Adrenal gland (tissue), 12 donors: Measurements from ENCODE around the gene DCHS1. TPM values are rescaled to one million over a fixed set of nuclear protein-coding genes. Genes with fewer than 3 reads are reported as not detected.

Experiments
- DNase-seq, 7 donors: peaks; one replicate each; pipeline ENCODE4 v3.0.0-alpha.2; 2019 to 2020
- H3K27ac ChIP-seq, 5 donors: fragments of 200-600 bp; sonication (generic) in 4 of 5; 1 replicate in 3 of 5; 2 replicates in 2 of 5; pipeline versions ENCODE4 v1.5.1 to v1.8.0; 2016 to 2020; ENCODE audit warnings: mild to moderate bottlenecking in 1 of 5
- H3K27me3 ChIP-seq: fragments of 200-600 bp; 2 replicates; pipeline ENCODE4 v1.8.0; 2021
- H3K36me3 ChIP-seq, 2 donors: fragments of 200-600 bp; replicated peaks in 1 of 2; 1 replicate in 1 of 2; 2 replicates in 1 of 2; pipeline versions ENCODE4 v1.5.1 to v1.8.0; 2018 to 2022
- H3K4me1 ChIP-seq, 2 donors: fragments of 200-600 bp; replicated peaks in 1 of 2; 1 replicate in 1 of 2; 2 replicates in 1 of 2; pipeline versions ENCODE4 v1.5.1 to v1.8.0; 2018 to 2021
- H3K4me3 ChIP-seq, 4 donors: fragments of 200-600 bp; sonication (generic) in 3 of 4; one replicate each; pipeline ENCODE4 v1.5.1; 2016 to 2018
- H3K9me3 ChIP-seq, 3 donors: fragments of 200-600 bp; sonication (generic) in 1 of 3; replicated peaks in 1 of 3; 1 replicate in 2 of 3; 2 replicates in 1 of 3; pipeline versions ENCODE4 v1.5.1 to v1.8.0; 2016 to 2021
- POLR2A ChIP-seq, 2 donors: fragments of 450-650 bp; IDR thresholded peaks; one replicate each; pipeline ENCODE4 v1.6.1; 2017; ENCODE audit warnings: antibody characterized with exemption in 2 of 2, mild to moderate bottlenecking in 2 of 2, moderate library complexity in 1 of 2
- WGBS, 4 donors: extraction: QIAGEN DNeasy Blood & Tissue Kit in 2 of 4; methylation state at CpG; one replicate each; pipeline versions ENCODE4 v1.1.5 to v1.1.7; 2013 to 2017; 5-methylcytosine and 5-hydroxymethylcytosine counted together
- intact Hi-C, 2 donors: fragments of 100-400 bp; cut with DNase I; formaldehyde crosslinking; loops; one replicate each; pipeline versions ENCODE4 v1.14.1 to v1.15.0; 2022 to 2023
- polyA plus RNA-seq, 3 donors: library from polyadenylated mRNA; stranded (reverse); fragments of 200-250 nt in 2 of 3; fragments of 350-450 nt in 1 of 3; fragmentation: Illumina TruSeq in 1 of 3; extraction: RNeasy Lipid Tissue Mini Kit (QIAGEN cat#74804) in 1 of 3; gene quantifications; one replicate each; pipeline ENCODE4 v1.2.3, GENCODE V29; 2013 to 2014
- total RNA-seq, 9 donors: library from RNA; depleted of rRNA in 4 of 9; stranded (reverse); fragments of >200 nt in 4 of 9; fragments of 120-200 nt in 1 of 9; fragmentation: NEBNext Ultra II Directional in 1 of 9; extraction: Animal tissue kit (Norgen Biotek cat#: 25700) in 1 of 9; gene quantifications; one replicate each; pipeline versions ENCODE4 v1.1.0 to v1.2.4, GENCODE V29; 2013 to 2023
- TF ChIP-seq, protein P1 (sequence below), 6 experiments: fragments of 450-650 bp in 4 of 6; fragments of 200-600 bp in 2 of 6; sonication (generic) in 1 of 6; IDR thresholded peaks; 1 replicate in 5 of 6; 2 replicates in 1 of 6; pipeline versions ENCODE4 v1.5.1 to v1.8.0; 2016 to 2021; ENCODE audit warnings: antibody characterized with exemption in 6 of 6, mild to moderate bottlenecking in 2 of 6, moderate library complexity in 1 of 6
- donor health status: healthy with polysubstance abuse.
- donor health status: Bipolar disorder and iron deficiency.
- donor health status: DM: yes; HTN: yes; CAD: no.
- donor health status: DM: no; HTN: no; CAD: no.
- donor health status: DM: no; HTN: no; CAD: no.
- donor health status: DM: yes; HTN: yes; CAD: no.

The DCHS1 gene
- total and polyA plus RNA-seq, 12 donors, result 1.3 to 15.3 (median 11.3) TPM

DNA sequence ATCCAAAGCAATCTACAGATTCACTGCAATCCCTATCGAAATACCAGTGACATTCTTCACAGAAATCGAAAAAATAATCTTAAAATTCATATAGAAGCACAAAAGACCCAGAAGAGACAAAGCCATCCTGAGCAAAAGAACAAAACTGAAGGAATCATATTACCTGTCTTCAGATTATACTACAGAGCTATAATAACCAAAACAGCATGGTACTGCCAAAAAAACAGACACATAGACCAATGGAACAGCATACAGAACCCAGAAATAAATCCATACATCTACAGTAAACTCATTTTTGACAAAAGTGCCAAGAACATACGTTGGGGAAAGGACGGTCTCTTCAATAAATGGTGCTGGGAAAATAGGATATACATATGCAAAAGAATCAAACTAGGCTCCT is 71.1 kb downstream of the DCHS1 start:
- no peak for DNase-seq
- Histone ChIP-seq H3K4me3 (no peak overlapping the region), H3K4me1 (no peaks in the 10 kb centered on the region), H3K36me3 (no peaks in the 10 kb centered on the region), H3K27me3 (no peaks in the 10 kb centered on the region), H3K27ac (no peak overlapping the region), H3K9me3 (peaks cover 0 to 16% (median 5%) of the 10 kb centered on the region in 3 donors)
- intact Hi-C loops, result no loop called here
- no peak for TF ChIP-seq POLR2A (IDR thresholded peaks at IDR 0.05)
- TF ChIP-seq, protein P1, sequence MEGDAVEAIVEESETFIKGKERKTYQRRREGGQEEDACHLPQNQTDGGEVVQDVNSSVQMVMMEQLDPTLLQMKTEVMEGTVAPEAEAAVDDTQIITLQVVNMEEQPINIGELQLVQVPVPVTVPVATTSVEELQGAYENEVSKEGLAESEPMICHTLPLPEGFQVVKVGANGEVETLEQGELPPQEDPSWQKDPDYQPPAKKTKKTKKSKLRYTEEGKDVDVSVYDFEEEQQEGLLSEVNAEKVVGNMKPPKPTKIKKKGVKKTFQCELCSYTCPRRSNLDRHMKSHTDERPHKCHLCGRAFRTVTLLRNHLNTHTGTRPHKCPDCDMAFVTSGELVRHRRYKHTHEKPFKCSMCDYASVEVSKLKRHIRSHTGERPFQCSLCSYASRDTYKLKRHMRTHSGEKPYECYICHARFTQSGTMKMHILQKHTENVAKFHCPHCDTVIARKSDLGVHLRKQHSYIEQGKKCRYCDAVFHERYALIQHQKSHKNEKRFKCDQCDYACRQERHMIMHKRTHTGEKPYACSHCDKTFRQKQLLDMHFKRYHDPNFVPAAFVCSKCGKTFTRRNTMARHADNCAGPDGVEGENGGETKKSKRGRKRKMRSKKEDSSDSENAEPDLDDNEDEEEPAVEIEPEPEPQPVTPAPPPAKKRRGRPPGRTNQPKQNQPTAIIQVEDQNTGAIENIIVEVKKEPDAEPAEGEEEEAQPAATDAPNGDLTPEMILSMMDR (IDR thresholded peaks at IDR 0.05), result no peak
- 92 to 98% (median 97%) methylated on average over 4 of the region's 4 CpGs for WGBS, 4 donors

- H3K36me3 ChIP-seq, result no peaks in the 10 kb centered on the region
- no peak for DNase-seq
- no peaks in the 10 kb centered on the region for H3K27me3 ChIP-seq
- H3K27ac ChIP-seq, result no peak overlapping the region
- H3K4me3 ChIP-seq, result no peak overlapping the region
- no peaks in the 10 kb centered on the region for H3K4me1 ChIP-seq
- WGBS, 4 donors, result 94 to 100% (median 100%) methylated on average over 1 of the region's 1 CpG
- TF ChIP-seq, protein P1 (IDR thresholded peaks at IDR 0.05), result no peak
- TF ChIP-seq POLR2A (IDR thresholded peaks at IDR 0.05), result no peak
- intact Hi-C loops, result no loop called here
- peaks cover 0 to 16% (median 5%) of the 10 kb centered on the region in 3 donors for H3K9me3 ChIP-seq
Observed at GRCh38 chr11:6583584-6583983, 72.0 kb downstream of the DCHS1 start.

DNA sequence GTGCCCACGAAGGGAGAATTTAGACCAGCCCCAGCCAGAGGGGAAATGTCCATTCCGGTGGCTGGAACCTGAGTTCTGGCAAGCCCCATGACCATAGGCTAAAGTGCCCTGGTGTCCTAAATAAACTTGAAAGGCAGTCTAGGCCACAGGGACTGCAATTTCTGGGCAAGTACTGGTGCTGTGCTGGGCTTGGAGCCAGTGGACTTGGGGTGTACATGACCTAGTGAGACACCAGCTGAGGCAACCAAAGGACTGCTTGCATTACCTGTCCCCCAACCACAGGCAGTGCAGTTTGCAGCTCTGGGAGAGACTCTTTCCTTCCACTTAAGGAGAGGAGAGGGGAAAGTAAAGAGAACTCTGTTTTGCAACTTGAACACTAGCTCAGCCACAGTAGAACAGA is 75.9 kb downstream of the DCHS1 start:
- TF ChIP-seq POLR2A (IDR thresholded peaks at IDR 0.05), result no peak
- TF ChIP-seq, protein P1 (IDR thresholded peaks at IDR 0.05), result no peak
- H3K4me1 ChIP-seq, result peaks cover 6 to 16% of the 10 kb centered on the region in 2 donors
- H3K9me3 ChIP-seq, result peaks cover 0 to 13% (median 5%) of the 10 kb centered on the region in 3 donors
- 88 to 100% (median 93%) methylated on average over 2 of the region's 2 CpGs for WGBS, 4 donors
- no peaks in the 10 kb centered on the region for H3K36me3 ChIP-seq
- intact Hi-C loops, result no loop called here
- no peaks in the 10 kb centered on the region for H3K27me3 ChIP-seq
- no peak overlapping the region for H3K27ac ChIP-seq
- no peak overlapping the region for H3K4me3 ChIP-seq
- no peak for DNase-seq

DNA sequence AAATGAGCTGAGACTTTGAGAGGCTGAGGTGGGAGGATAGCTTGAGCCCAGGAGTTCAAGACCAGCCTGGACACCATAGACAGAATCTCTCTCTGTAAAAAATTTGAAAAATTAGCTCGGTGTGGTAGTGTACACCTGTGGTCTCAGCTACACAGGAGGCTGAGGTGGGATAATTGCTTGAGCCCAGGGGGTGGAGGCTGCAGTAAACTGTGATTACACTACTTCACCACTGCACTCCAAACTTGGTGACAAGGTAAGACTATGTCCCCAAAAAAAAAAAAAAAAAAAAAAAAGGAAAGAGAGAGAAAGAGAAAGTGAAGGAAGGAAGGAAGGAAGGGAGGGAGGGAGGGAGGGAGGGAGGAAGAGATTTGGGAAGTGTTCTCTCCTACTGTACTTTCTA is 77.5 kb downstream of the DCHS1 start:
- H3K36me3 ChIP-seq, result no peaks in the 10 kb centered on the region
- H3K4me3 ChIP-seq, result no peak overlapping the region
- no peak for DNase-seq
- no peak overlapping the region for H3K27ac ChIP-seq
- TF ChIP-seq POLR2A (IDR thresholded peaks at IDR 0.05), result no peak
- TF ChIP-seq, protein P1 (IDR thresholded peaks at IDR 0.05), result no peak
- no peaks in the 10 kb centered on the region for H3K27me3 ChIP-seq
- 80 to 100% (median 89%) methylated on average over 1 of the region's 1 CpG for WGBS, 4 donors
- H3K9me3 ChIP-seq, result peaks cover 0 to under 1% (median 0%) of the 10 kb centered on the region in 3 donors
- intact Hi-C loops, result no loop called here
- peaks cover 6 to 16% of the 10 kb centered on the region in 2 donors for H3K4me1 ChIP-seq
